ENCODE measurements around the gene SPEN.

Gene SPEN

DNA sequence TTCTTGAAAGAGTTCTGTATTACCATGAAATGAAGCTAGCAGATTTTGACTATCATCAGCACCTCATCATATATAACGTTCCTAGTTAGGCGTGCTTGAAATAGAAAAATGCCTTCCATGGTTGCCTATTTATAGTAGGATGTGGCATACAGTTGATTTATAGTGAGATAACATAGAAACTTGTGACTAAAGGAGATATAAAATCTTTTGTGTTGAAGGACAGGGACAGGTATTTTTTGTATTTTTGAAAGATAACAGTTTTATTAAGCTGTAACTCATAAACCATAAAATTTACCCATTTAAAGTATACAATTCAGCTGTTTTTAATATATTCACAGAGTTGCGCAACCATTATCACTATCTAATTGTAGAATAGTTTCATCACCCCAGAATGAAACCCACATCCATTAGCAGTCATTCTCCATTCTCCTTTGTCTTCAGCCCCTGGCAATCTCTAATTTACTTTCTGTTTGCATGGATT lies 19.3 kb downstream of the SPEN start (continued):
- TF ChIP-seq, protein P1, sequence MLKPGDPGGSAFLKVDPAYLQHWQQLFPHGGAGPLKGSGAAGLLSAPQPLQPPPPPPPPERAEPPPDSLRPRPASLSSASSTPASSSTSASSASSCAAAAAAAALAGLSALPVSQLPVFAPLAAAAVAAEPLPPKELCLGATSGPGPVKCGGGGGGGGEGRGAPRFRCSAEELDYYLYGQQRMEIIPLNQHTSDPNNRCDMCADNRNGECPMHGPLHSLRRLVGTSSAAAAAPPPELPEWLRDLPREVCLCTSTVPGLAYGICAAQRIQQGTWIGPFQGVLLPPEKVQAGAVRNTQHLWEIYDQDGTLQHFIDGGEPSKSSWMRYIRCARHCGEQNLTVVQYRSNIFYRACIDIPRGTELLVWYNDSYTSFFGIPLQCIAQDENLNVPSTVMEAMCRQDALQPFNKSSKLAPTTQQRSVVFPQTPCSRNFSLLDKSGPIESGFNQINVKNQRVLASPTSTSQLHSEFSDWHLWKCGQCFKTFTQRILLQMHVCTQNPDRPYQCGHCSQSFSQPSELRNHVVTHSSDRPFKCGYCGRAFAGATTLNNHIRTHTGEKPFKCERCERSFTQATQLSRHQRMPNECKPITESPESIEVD (tag by site-specific recombination; IDR thresholded peaks at IDR 0.05): peak; percentile 59
- TF ChIP-seq ZNF426 (tag by site-specific recombination; IDR thresholded peaks at IDR 0.05): no peak

DNA sequence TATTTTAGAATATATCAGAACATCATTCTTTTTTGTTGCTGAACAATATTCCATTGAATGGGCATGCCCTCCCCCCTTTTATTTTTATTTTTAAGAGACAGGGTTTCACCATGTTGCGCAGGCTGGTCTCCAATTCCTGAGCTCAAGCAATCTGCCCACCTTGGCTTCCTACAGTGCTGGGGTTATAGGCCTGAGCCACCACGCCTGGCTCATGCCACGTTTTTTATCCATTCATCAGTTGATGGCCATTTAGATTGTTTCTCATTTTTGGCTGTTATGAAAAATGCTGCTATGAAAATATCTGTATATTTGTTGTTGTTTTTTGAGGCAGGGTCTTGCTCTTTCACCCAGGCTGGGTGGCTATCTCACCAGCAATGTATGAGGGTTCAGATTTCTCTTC lies 19.8 kb downstream of the SPEN start:
- no peak overlapping the region for H3K4me3 ChIP-seq (ENCODE audit: low read depth, low read length)

DNA sequence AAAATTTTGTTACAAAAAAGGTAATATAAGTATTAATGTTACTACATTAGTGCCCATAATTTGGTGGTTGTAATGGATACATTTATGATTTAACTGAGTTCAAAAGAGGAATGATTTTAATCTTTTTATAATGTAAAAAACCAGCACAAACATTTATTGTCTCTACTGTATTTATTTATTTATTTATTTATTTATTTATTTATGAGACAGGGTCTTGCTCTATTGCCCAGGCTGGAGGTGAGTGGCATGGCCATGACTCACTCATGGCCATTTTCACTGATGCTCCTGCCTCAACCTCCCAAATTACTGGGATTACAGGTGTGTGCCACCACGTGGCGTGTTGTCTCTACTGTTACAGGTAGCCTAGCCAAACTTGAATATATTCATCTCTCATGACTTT lies 21.9 kb downstream of the SPEN start:
- Histone ChIP-seq H3K36me3 (ENCODE audit: control insufficient read depth in 2 of 2, insufficient read depth in 1 of 2, low read length in 2 of 2) (peaks cover 7 to 26% of the 10 kb centered on the region in 2 experiments), H3K27ac (ENCODE audit: extremely low read depth, low read depth, low read length) (no peak overlapping the region), H3K9me3 (ENCODE audit: control insufficient read depth, insufficient read depth, low read depth, low read length) (no peaks in the 10 kb centered on the region), H3K4me1 (ENCODE audit: control insufficient read depth, insufficient read depth, low read length) (no peaks in the 10 kb centered on the region), H3K4me3 (ENCODE audit: low read depth, low read length) (no peak overlapping the region)
- CTCF ChIA-PET: interaction anchor here (1.0 kb wide), 1 partner anchor 78 kb away, joined by 3 read pairs; no protein-coding TSS in a partner anchor
- POLR2A ChIA-PET: no interaction called here
- no peak; the same call in 1 of the 2 replicates for TF ChIP-seq ZNF121 (tag by site-specific recombination; IDR thresholded peaks at IDR 0.05)
- TF ChIP-seq, protein P2, sequence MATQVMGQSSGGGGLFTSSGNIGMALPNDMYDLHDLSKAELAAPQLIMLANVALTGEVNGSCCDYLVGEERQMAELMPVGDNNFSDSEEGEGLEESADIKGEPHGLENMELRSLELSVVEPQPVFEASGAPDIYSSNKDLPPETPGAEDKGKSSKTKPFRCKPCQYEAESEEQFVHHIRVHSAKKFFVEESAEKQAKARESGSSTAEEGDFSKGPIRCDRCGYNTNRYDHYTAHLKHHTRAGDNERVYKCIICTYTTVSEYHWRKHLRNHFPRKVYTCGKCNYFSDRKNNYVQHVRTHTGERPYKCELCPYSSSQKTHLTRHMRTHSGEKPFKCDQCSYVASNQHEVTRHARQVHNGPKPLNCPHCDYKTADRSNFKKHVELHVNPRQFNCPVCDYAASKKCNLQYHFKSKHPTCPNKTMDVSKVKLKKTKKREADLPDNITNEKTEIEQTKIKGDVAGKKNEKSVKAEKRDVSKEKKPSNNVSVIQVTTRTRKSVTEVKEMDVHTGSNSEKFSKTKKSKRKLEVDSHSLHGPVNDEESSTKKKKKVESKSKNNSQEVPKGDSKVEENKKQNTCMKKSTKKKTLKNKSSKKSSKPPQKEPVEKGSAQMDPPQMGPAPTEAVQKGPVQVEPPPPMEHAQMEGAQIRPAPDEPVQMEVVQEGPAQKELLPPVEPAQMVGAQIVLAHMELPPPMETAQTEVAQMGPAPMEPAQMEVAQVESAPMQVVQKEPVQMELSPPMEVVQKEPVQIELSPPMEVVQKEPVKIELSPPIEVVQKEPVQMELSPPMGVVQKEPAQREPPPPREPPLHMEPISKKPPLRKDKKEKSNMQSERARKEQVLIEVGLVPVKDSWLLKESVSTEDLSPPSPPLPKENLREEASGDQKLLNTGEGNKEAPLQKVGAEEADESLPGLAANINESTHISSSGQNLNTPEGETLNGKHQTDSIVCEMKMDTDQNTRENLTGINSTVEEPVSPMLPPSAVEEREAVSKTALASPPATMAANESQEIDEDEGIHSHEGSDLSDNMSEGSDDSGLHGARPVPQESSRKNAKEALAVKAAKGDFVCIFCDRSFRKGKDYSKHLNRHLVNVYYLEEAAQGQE (tag by site-specific recombination; IDR thresholded peaks at IDR 0.05): peak; percentile 39; the same call in 1 of the 2 replicates
- no peak for TF ChIP-seq ZNF610 (tag by site-specific recombination; IDR thresholded peaks at IDR 0.05; ENCODE audit: borderline replicate concordance)
- peak; percentile 43; the same call in 1 of the 2 replicates for TF ChIP-seq ZXDB (tag by site-specific recombination; IDR thresholded peaks at IDR 0.05)
- no peak for TF ChIP-seq ZNF585B (tag by site-specific recombination; IDR thresholded peaks at IDR 0.05)
- no peak for TF ChIP-seq ZBTB7A (tag by site-specific recombination; IDR thresholded peaks at IDR 0.05; ENCODE audit: low read depth)
- TF ChIP-seq ZNF292 (tag by site-specific recombination; IDR thresholded peaks at IDR 0.05; ENCODE audit: borderline replicate concordance, low read depth): 0 out of 2 replicates have a peak, but pooled peaks have one; percentile 16
- peak; percentile 43; the same call in 1 of the 2 replicates for TF ChIP-seq ZNF140 (tag by site-specific recombination; IDR thresholded peaks at IDR 0.05)
- peak; percentile 39; the same call in 1 of the 2 replicates for TF ChIP-seq ZNF501 (tag by site-specific recombination; IDR thresholded peaks at IDR 0.05)
- TF ChIP-seq, protein P3, sequence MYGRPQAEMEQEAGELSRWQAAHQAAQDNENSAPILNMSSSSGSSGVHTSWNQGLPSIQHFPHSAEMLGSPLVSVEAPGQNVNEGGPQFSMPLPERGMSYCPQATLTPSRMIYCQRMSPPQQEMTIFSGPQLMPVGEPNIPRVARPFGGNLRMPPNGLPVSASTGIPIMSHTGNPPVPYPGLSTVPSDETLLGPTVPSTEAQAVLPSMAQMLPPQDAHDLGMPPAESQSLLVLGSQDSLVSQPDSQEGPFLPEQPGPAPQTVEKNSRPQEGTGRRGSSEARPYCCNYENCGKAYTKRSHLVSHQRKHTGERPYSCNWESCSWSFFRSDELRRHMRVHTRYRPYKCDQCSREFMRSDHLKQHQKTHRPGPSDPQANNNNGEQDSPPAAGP (tag by site-specific recombination; IDR thresholded peaks at IDR 0.05): no peak
- no peak for TF ChIP-seq ZNF707 (tag by site-specific recombination; IDR thresholded peaks at IDR 0.05)
- TF ChIP-seq ZBTB21 (tag by site-specific recombination; IDR thresholded peaks at IDR 0.05): 0 out of 2 replicates have a peak, but pooled peaks have one; percentile 12
- TF ChIP-seq ZNF623 (tag by site-specific recombination; IDR thresholded peaks at IDR 0.05): peak; percentile 52
- TF ChIP-seq ZNF664 (tag by site-specific recombination; IDR thresholded peaks at IDR 0.05): peak; percentile 40; the same call in 1 of the 2 replicates
- no peak for TF ChIP-seq ZNF785 (tag by site-specific recombination; IDR thresholded peaks at IDR 0.05)
- TF ChIP-seq ZNF654 (tag by site-specific recombination; IDR thresholded peaks at IDR 0.05; ENCODE audit: low read depth): no peak

More for the DNA sequence above, 19.8 kb downstream of the SPEN start:
- TF ChIP-seq ZNF132 (tag by site-specific recombination; IDR thresholded peaks at IDR 0.05; ENCODE audit: borderline replicate concordance) (no peak), ZNF10 (tag by site-specific recombination; IDR thresholded peaks at IDR 0.05) (peak; percentile 87), ZNF146 (tag by site-specific recombination; IDR thresholded peaks at IDR 0.05) (peak; percentile 48; the same call in 1 of the 2 replicates)
- TF ChIP-seq, protein P4, sequence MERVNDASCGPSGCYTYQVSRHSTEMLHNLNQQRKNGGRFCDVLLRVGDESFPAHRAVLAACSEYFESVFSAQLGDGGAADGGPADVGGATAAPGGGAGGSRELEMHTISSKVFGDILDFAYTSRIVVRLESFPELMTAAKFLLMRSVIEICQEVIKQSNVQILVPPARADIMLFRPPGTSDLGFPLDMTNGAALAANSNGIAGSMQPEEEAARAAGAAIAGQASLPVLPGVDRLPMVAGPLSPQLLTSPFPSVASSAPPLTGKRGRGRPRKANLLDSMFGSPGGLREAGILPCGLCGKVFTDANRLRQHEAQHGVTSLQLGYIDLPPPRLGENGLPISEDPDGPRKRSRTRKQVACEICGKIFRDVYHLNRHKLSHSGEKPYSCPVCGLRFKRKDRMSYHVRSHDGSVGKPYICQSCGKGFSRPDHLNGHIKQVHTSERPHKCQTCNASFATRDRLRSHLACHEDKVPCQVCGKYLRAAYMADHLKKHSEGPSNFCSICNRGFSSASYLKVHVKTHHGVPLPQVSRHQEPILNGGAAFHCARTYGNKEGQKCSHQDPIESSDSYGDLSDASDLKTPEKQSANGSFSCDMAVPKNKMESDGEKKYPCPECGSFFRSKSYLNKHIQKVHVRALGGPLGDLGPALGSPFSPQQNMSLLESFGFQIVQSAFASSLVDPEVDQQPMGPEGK (tag by site-specific recombination; IDR thresholded peaks at IDR 0.05): no peak
- Histone ChIP-seq H3K36me3 (ENCODE audit: control insufficient read depth in 2 of 2, insufficient read depth in 1 of 2, low read length in 2 of 2) (peaks cover 0 to 18% of the 10 kb centered on the region in 2 experiments; a peak in 2 of 3 replicates), H3K9me3 (ENCODE audit: control insufficient read depth, insufficient read depth, low read depth, low read length) (no peaks in the 10 kb centered on the region), H3K27ac (ENCODE audit: extremely low read depth, low read depth, low read length) (no peak overlapping the region), H3K4me1 (ENCODE audit: control insufficient read depth, insufficient read depth, low read length) (no peaks in the 10 kb centered on the region)
- CTCF ChIA-PET: no interaction called here
- POLR2A ChIA-PET: no interaction called here
